ENCODE results near the gene DSCAML1. TPM values are rescaled to one million over a fixed set of nuclear protein-coding genes. Genes with fewer than 3 reads are reported as not detected.

Gene DSCAML1
- total and polyA plus RNA-seq, 9 of the 15 experiments (the other 6 are each of a cell fraction or from before 2014, with no cell fraction given): not detected

GRCh38 chr11:117808784-117809183 is 11.8 kb upstream of the DSCAML1 start (continued):
- TF ChIP-seq NFATC3 (IDR thresholded peaks at IDR 0.05) (no peak), XRCC3 (IDR thresholded peaks at IDR 0.05) (no peak), E4F1 (CRISPR knock-in tag; IDR thresholded peaks at IDR 0.05; ENCODE audit: borderline replicate concordance) (no peak), CHD1 (IDR thresholded peaks at IDR 0.05; ENCODE audit: low read length) (no peak), E2F8 (IDR thresholded peaks at IDR 0.05; ENCODE audit: low read depth, partially characterized antibody) (no peak), ATF7 (IDR thresholded peaks at IDR 0.05) (no peak), ZNF41 (CRISPR knock-in tag; conservative IDR thresholded peaks at IDR 0.05) (no peak), FIP1L1 (IDR thresholded peaks at IDR 0.05; ENCODE audit: low read depth, low read length, poor library complexity, severe bottlenecking) (no peak), HDAC8 (tag; IDR thresholded peaks at IDR 0.05) (no peak), TRIM28 (IDR thresholded peaks at IDR 0.05) (no peak), POLR2H (tag; IDR thresholded peaks at IDR 0.05; ENCODE audit: low read depth) (no peak), PRMT5 (CRISPR knock-in tag; IDR thresholded peaks at IDR 0.05) (no peak), ZNF174 (CRISPR knock-in tag; IDR thresholded peaks at IDR 0.05) (no peak), PHF21A (IDR thresholded peaks at IDR 0.05; ENCODE audit: borderline replicate concordance, low read depth) (no peak), CREB3 (tag; conservative IDR thresholded peaks at IDR 0.05; ENCODE audit: low read depth) (no peak), SMARCA5 (IDR thresholded peaks at IDR 0.05) (peak; percentile 46; the same call in 1 of the 2 replicates), POLR2B (IDR thresholded peaks at IDR 0.05; ENCODE audit: low read depth, partially characterized antibody) (no peak), RNF2 (IDR thresholded peaks at IDR 0.05) (no peak), GTF2F1 (IDR thresholded peaks at IDR 0.05; ENCODE audit: low read depth, low read length) (no peak), ZNF444 (CRISPR knock-in tag; IDR thresholded peaks at IDR 0.05) (no peak), KDM1A (IDR thresholded peaks at IDR 0.05) (peak; percentile 56 to 84), MAFF (IDR thresholded peaks at IDR 0.05; ENCODE audit: low read length) (no peak), E2F4 (CRISPR knock-in tag; IDR thresholded peaks at IDR 0.05; ENCODE audit: low read depth) (no peak), ZNF263 (CRISPR knock-in tag; IDR thresholded peaks at IDR 0.05; ENCODE audit: borderline replicate concordance) (no peak)

All from K562 (cell line).